Cardiac muscle cell (in vitro differentiated cells and primary cell): ENCODE data around the gene C22orf15. TPM values are rescaled to one million over a fixed set of nuclear protein-coding genes. Genes with fewer than 3 reads are reported as not detected.

ENCODE experiments used
- DNase-seq, 2 donors: peaks; one replicate each; pipeline versions ENCODE4 v3.0.0 to v3.0.0-alpha.2; 2010 to 2017; ENCODE audit warnings: low read depth in 1 of 2, low spot score in 1 of 2
- H3K27ac ChIP-seq: fragments of 200-600 bp; sonication (generic); 2 replicates; pipeline ENCODE4 v1.5.1; 2016
- H3K27me3 ChIP-seq: fragments of 200-600 bp; sonication (generic); 2 replicates; pipeline ENCODE4 v1.6.0; 2016; ENCODE audit warnings: control low read depth
- H3K36me3 ChIP-seq: fragments of 200-600 bp; sonication (generic); 2 replicates; pipeline ENCODE4 v1.5.1; 2016; ENCODE audit warnings: control low read depth
- H3K4me1 ChIP-seq: fragments of 200-600 bp; sonication (generic); 2 replicates; pipeline ENCODE4 v1.8.1; 2017; ENCODE audit warnings: low read depth, mild to moderate bottlenecking, mixed run types
- H3K4me3 ChIP-seq: fragments of 200-600 bp; sonication (generic); 2 replicates; pipeline ENCODE4 v1.5.1; 2016; ENCODE audit warnings: mild to moderate bottlenecking
- H3K9me3 ChIP-seq: fragments of 200-600 bp; sonication (generic); 2 replicates; pipeline ENCODE4 v1.5.1; 2017; ENCODE audit warnings: low read depth, mild to moderate bottlenecking, control low read depth
- CTCF ChIP-seq: IDR thresholded peaks from 2 replicates; pipeline ENCODE4 v1.5.1; 2012; ENCODE audit warnings: low read depth, mild to moderate bottlenecking, low read length
- polyA plus RNA-seq: library from polyadenylated mRNA; unstranded; fragments of >200 nt; fragmentation: Nextera tagmentation; extraction: Ambion mirVana; gene quantifications from 2 replicates; pipeline ENCODE4 v1.2.1, GENCODE V29; 2016
- total RNA-seq: library from RNA; depleted of rRNA; stranded (reverse); fragments of >200 nt; gene quantifications from 2 replicates; pipeline ENCODE4 v1.2.3, GENCODE V29; 2016

C22orf15 gene
- total and polyA plus RNA-seq, 2 experiments from 2014 or later: 0.91 TPM; not detected in 1

- Histone ChIP-seq H3K36me3 (peaks cover 31% of the 10 kb centered on the region), H3K4me1 (peaks cover 23% of the 10 kb centered on the region), H3K4me3 (no peak overlapping the region), H3K9me3 (no peaks in the 10 kb centered on the region), H3K27me3 (no peaks in the 10 kb centered on the region), H3K27ac (no peak overlapping the region)
- no peak for DNase-seq
- no peak for TF ChIP-seq CTCF
These were observed 29.2 kb downstream of the C22orf15 start for GRCh38 chr22:23791738-23792645.

DNA sequence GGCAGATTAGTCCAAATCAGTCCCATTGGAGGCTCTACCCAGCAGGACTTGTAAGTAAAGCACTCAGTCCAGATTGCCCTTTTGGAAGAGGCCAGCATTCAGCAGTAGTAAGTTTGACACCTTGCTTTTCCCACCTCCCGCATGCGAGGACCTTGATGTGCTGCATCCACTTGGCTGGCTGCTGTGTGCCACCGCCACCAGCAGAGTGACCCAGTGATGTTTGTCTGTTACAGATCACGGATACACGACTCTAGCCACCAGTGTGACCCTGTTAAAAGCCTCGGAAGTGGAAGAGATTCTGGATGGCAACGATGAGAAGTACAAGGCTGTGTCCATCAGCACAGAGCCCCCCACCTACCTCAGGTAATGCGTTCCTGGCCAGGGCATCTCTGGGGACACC lies 30.5 kb downstream of the C22orf15 start:
- Histone ChIP-seq H3K4me1 (peaks cover 16% of the 10 kb centered on the region), H3K27ac (no peak overlapping the region), H3K27me3 (no peaks in the 10 kb centered on the region), H3K9me3 (no peaks in the 10 kb centered on the region), H3K36me3 (peaks cover 34% of the 10 kb centered on the region), H3K4me3 (no peak overlapping the region)
- TF ChIP-seq CTCF: no peak
- DNase-seq: no peak

GRCh38 chr22:23796461-23796860 lies 33.7 kb downstream of the C22orf15 start:
- no peak overlapping the region for H3K4me3 ChIP-seq
- H3K27me3 ChIP-seq: no peaks in the 10 kb centered on the region
- no peak overlapping the region for H3K27ac ChIP-seq
- TF ChIP-seq CTCF: no peak
- H3K4me1 ChIP-seq: peaks cover under 1% of the 10 kb centered on the region
- peaks cover 50% of the 10 kb centered on the region for H3K36me3 ChIP-seq
- peak in 1 of 2 donors; percentile 42 for DNase-seq
- no peaks in the 10 kb centered on the region for H3K9me3 ChIP-seq

- no peak overlapping the region for H3K4me3 ChIP-seq
- no peak overlapping the region for H3K27ac ChIP-seq
- H3K36me3 ChIP-seq: peaks cover 50% of the 10 kb centered on the region
- no peaks in the 10 kb centered on the region for H3K27me3 ChIP-seq
- H3K9me3 ChIP-seq: no peaks in the 10 kb centered on the region
- H3K4me1 ChIP-seq: no peaks in the 10 kb centered on the region
- TF ChIP-seq CTCF: no peak
- DNase-seq: no peak
These were observed 37.8 kb downstream of the C22orf15 start for GRCh38 chr22:23800297-23801237.

- no peak overlapping the region for H3K27ac ChIP-seq
- TF ChIP-seq CTCF: no peak
- H3K27me3 ChIP-seq: no peaks in the 10 kb centered on the region
- H3K9me3 ChIP-seq: no peaks in the 10 kb centered on the region
- peaks cover 52% of the 10 kb centered on the region for H3K36me3 ChIP-seq
- no peak overlapping the region for H3K4me3 ChIP-seq
- no peak for DNase-seq
- no peaks in the 10 kb centered on the region for H3K4me1 ChIP-seq
These were observed 38.5 kb downstream of the C22orf15 start for GRCh38 chr22:23801238-23801821.
